H1 (cell line): ENCODE results near the gene FOXRED1. TPM values are rescaled to one million over a fixed set of nuclear protein-coding genes. Genes with fewer than 3 reads are reported as not detected.

Experiments
- CTCF ChIA-PET: fragments of 300-600 bp; sonication (Branson Sonifier 250); formaldehyde crosslinking; loops from one replicate; lab custom pipeline; 2021; ENCODE audit not compliant: partially characterized antibody; lab: Charles Lee
- POLR2A ChIA-PET: fragments of 300-600 bp; sonication (Branson Sonifier 250); formaldehyde crosslinking; loops from one replicate; lab custom pipeline; 2021; ENCODE audit warnings: inconsistent platforms; ENCODE audit not compliant: partially characterized antibody; lab: Charles Lee
- DNase-seq, 2 experiments: peaks; one replicate each; pipeline versions ENCODE4 v3.0.0 to v3.0.0-alpha.2; 2010 to 2022; ENCODE audit warnings: low spot score in 2 of 2, low read depth in 1 of 2, mixed read lengths in 1 of 2
- FAIRE-seq: peaks from 2 replicates; lab custom pipeline; 2011; peaks lifted over from hg19 to GRCh38; lab: Jason Lieb, UNC
- H2AFZ ChIP-seq: 2 replicates; pipeline ENCODE4 v1.8.1; 2012; ENCODE audit warnings: low read length, inconsistent platforms
- H2AK5ac ChIP-seq: 2 replicates; pipeline ENCODE4 v1.6.1; 2013; ENCODE audit warnings: low read depth, low read length
- H2BK120ac ChIP-seq: replicated peaks from 2 replicates; pipeline ENCODE3; 2013; ENCODE audit warnings: low read depth, low read length, inconsistent platforms
- H2BK12ac ChIP-seq: 2 replicates; pipeline ENCODE4 v1.6.1; 2013; ENCODE audit warnings: low read depth, low read length
- H2BK15ac ChIP-seq: 2 replicates; pipeline ENCODE4 v1.6.1; 2013; ENCODE audit warnings: low read length
- H2BK20ac ChIP-seq: 2 replicates; pipeline ENCODE4 v1.6.1; 2013; ENCODE audit warnings: low read length
- H2BK5ac ChIP-seq: 2 replicates; pipeline ENCODE4 v1.6.1; 2013; ENCODE audit warnings: low read depth, low read length
- H3K14ac ChIP-seq: 2 replicates; pipeline ENCODE4 v1.6.1; 2013; ENCODE audit warnings: inconsistent platforms; ENCODE audit not compliant: insufficient read length
- H3K18ac ChIP-seq: 2 replicates; pipeline ENCODE4 v1.6.1; 2013; ENCODE audit warnings: low read length; ENCODE audit errors: extremely low read depth
- H3K23ac ChIP-seq: 2 replicates; pipeline ENCODE4 v1.6.1; 2013; ENCODE audit warnings: inconsistent platforms; ENCODE audit not compliant: insufficient read length
- H3K23me2 ChIP-seq: 2 replicates; pipeline ENCODE4 v1.6.1; 2013; ENCODE audit warnings: low read depth, low read length
- H3K27ac ChIP-seq: 2 replicates; pipeline ENCODE4 v1.6.1; 2011; ENCODE audit warnings: low read depth, low read length, inconsistent platforms
- H3K27me3 ChIP-seq, 4 experiments: replicated peaks in 1 of 4; 1 replicate in 1 of 4; 2 replicates in 3 of 4; pipeline versions ENCODE4 v1.6.1 to v1.8.1; 2011 to 2013; ENCODE audit warnings: low read length in 3 of 4, mild to moderate bottlenecking in 3 of 4, inconsistent platforms in 2 of 4, mixed read lengths in 2 of 4, moderate library complexity in 1 of 4; ENCODE audit not compliant: control insufficient read depth in 3 of 4, insufficient read depth in 3 of 4; ENCODE audit errors: extremely low read depth in 1 of 4
- H3K36me3 ChIP-seq, 4 experiments: 2 replicates each; pipeline versions ENCODE4 v1.6.1 to v1.8.1; 2011 to 2013; ENCODE audit warnings: mild to moderate bottlenecking in 4 of 4, low read length in 3 of 4, moderate library complexity in 2 of 4, control low read depth in 1 of 4, inconsistent platforms in 1 of 4; ENCODE audit not compliant: insufficient read depth in 4 of 4, control insufficient read depth in 2 of 4
- H3K4ac ChIP-seq: replicated peaks from 2 replicates; pipeline ENCODE3; 2013; ENCODE audit warnings: low read length, low read depth, mixed read lengths, inconsistent platforms; ENCODE audit not compliant: insufficient read length
- H3K4me1 ChIP-seq, 4 experiments: replicated peaks in 1 of 4; 1 replicate in 1 of 4; 2 replicates in 3 of 4; pipeline versions ENCODE4 v1.6.1 to v1.8.1; 2011 to 2013; ENCODE audit warnings: low read length in 3 of 4, inconsistent platforms in 2 of 4, mixed read lengths in 1 of 4; ENCODE audit not compliant: insufficient read depth in 4 of 4, control insufficient read depth in 3 of 4
- H3K4me2 ChIP-seq, 2 experiments: 2 replicates each; pipeline versions ENCODE4 v1.6.1 to v1.8.1; 2011 to 2013; ENCODE audit warnings: low read depth in 2 of 2, low read length in 2 of 2, control low read depth in 1 of 2, inconsistent platforms in 1 of 2, mild to moderate bottlenecking in 1 of 2; ENCODE audit not compliant: insufficient read depth in 1 of 2
- H3K4me3 ChIP-seq, 4 experiments: fragments of 200-600, 300-600 bp in 1 of 4; sonication (generic), shearing (Covaris generic), sonication (Bioruptor Twin) in 1 of 4; 2 replicates each; pipeline versions ENCODE4 v1.5.1 to v1.8.1; 2011 to 2016; ENCODE audit warnings: low read length in 4 of 4, low read depth in 3 of 4, control low read depth in 2 of 4, inconsistent platforms in 2 of 4, mild to moderate bottlenecking in 2 of 4, mixed read lengths in 1 of 4, moderate library complexity in 1 of 4; ENCODE audit not compliant: insufficient read depth in 2 of 4; ENCODE audit errors: extremely low read depth in 1 of 4
- H3K56ac ChIP-seq: replicated peaks from 2 replicates; pipeline ENCODE3; 2013; ENCODE audit warnings: low read depth, mild to moderate bottlenecking, mixed read lengths, low read length, inconsistent platforms; ENCODE audit not compliant: insufficient read length
- H3K79me1 ChIP-seq: 2 replicates; pipeline ENCODE4 v1.6.1; 2013; ENCODE audit warnings: low read depth, low read length, control low read depth
- H3K79me2 ChIP-seq, 2 experiments: 2 replicates each; pipeline versions ENCODE4 v1.6.1 to v1.8.1; 2012 to 2013; ENCODE audit warnings: low read length in 2 of 2, mild to moderate bottlenecking in 2 of 2, inconsistent platforms in 1 of 2; ENCODE audit not compliant: insufficient read depth in 2 of 2, control insufficient read depth in 1 of 2
- H3K9ac ChIP-seq, 4 experiments: replicated peaks in 1 of 4; 1 replicate in 1 of 4; 2 replicates in 3 of 4; pipeline versions ENCODE4 v1.6.1 to v1.8.1; 2011 to 2013; ENCODE audit warnings: low read depth in 3 of 4, low read length in 3 of 4, control low read depth in 2 of 4, mild to moderate bottlenecking in 2 of 4, moderate library complexity in 2 of 4, inconsistent platforms in 1 of 4; ENCODE audit errors: extremely low read depth in 1 of 4
- H3K9me3 ChIP-seq, 2 experiments: 2 replicates each; pipeline versions ENCODE4 v1.6.1 to v1.8.1; 2012 to 2013; ENCODE audit warnings: mild to moderate bottlenecking in 2 of 2, moderate library complexity in 2 of 2, control low read depth in 1 of 2, inconsistent platforms in 1 of 2, low read depth in 1 of 2, low read length in 1 of 2, mixed read lengths in 1 of 2; ENCODE audit not compliant: insufficient read depth in 2 of 2
- H4K20me1 ChIP-seq, 2 experiments: replicated peaks in 1 of 2; 2 replicates each; pipeline versions ENCODE3 to v1.8.1; 2011 to 2013; ENCODE audit warnings: inconsistent platforms in 2 of 2, low read length in 2 of 2, mild to moderate bottlenecking in 1 of 2; ENCODE audit not compliant: insufficient read depth in 2 of 2, control insufficient read depth in 1 of 2
- H4K5ac ChIP-seq: 2 replicates; pipeline ENCODE4 v1.6.1; 2013; ENCODE audit warnings: low read length, low read depth, mixed read lengths, inconsistent platforms; ENCODE audit not compliant: insufficient read length
- H4K8ac ChIP-seq: 2 replicates; pipeline ENCODE4 v1.8.0; 2013; ENCODE audit warnings: mild to moderate bottlenecking, moderate library complexity, low read length, inconsistent platforms; ENCODE audit not compliant: insufficient read depth; ENCODE audit errors: extremely low read depth
- H4K91ac ChIP-seq: replicated peaks from 2 replicates; pipeline ENCODE3; 2013; ENCODE audit warnings: low read length, mixed read lengths, inconsistent platforms; ENCODE audit not compliant: insufficient read length
- ATF2 ChIP-seq: IDR thresholded peaks from 2 replicates; pipeline ENCODE4 v1.6.1; 2012; ENCODE audit warnings: low read length, inconsistent platforms
- BACH1 ChIP-seq: IDR thresholded peaks from 2 replicates; pipeline ENCODE4 v1.6.1; 2012; ENCODE audit warnings: low read length, improper control_type of control experiment
- EGR1 ChIP-seq: IDR thresholded peaks from 2 replicates; pipeline ENCODE4 v1.6.1; 2011; ENCODE audit warnings: low read depth, low read length, borderline replicate concordance
- HDAC2 ChIP-seq, 2 experiments: fragments of 300-600 bp in 1 of 2; sonication (generic) in 1 of 2; IDR thresholded peaks; 2 replicates each; pipeline ENCODE4 v1.6.1; 2011 to 2012; ENCODE audit warnings: low read depth in 2 of 2, low read length in 2 of 2, mild to moderate bottlenecking in 2 of 2, moderate library complexity in 2 of 2, borderline replicate concordance in 1 of 2, inconsistent platforms in 1 of 2
- POLR2AphosphoS5 ChIP-seq: IDR thresholded peaks from 2 replicates; pipeline ENCODE4 v1.6.1; 2011; ENCODE audit warnings: low read depth, low read length
- RNF2 ChIP-seq: fragments of 200-900, 300-1000 bp; sonication (generic); IDR thresholded peaks from 2 replicates; pipeline ENCODE4 v1.7.1; 2016; ENCODE audit warnings: borderline replicate concordance, low read depth, mild to moderate bottlenecking, antibody characterized with exemption, low read length; ENCODE audit not compliant: poor library complexity, severe bottlenecking; ENCODE audit errors: missing control alignments
- RXRA ChIP-seq: IDR thresholded peaks from 2 replicates; pipeline ENCODE4 v1.6.1; 2011; ENCODE audit warnings: low read depth, mild to moderate bottlenecking, low read length, moderate library complexity; ENCODE audit not compliant: insufficient read depth
- SP2 ChIP-seq: IDR thresholded peaks from 2 replicates; pipeline ENCODE4 v1.6.1; 2012; ENCODE audit warnings: mild to moderate bottlenecking, low read length, inconsistent platforms
- TAF7 ChIP-seq: optimal IDR thresholded peaks from 2 replicates; pipeline ENCODE3; 2011; ENCODE audit warnings: low read depth, mild to moderate bottlenecking, inconsistent platforms, low read length, moderate library complexity, borderline replicate concordance
- TCF12 ChIP-seq: IDR thresholded peaks from 2 replicates; pipeline ENCODE4 v1.6.1; 2011; ENCODE audit warnings: low read depth, mild to moderate bottlenecking, low read length
- YY1 ChIP-seq: IDR thresholded peaks from 2 replicates; pipeline ENCODE4 v1.6.1; 2011; ENCODE audit warnings: low read depth, mild to moderate bottlenecking, low read length
- WGBS, 2 experiments: shearing (Covaris generic) in 1 of 2; methylation state at CpG; one replicate each; pipeline versions ENCODE4 v1.1.6 to v1.1.7; 2013 to 2015; ENCODE audit warnings: low lambda C conversion rate in 2 of 2, mixed read lengths in 2 of 2, inconsistent platforms in 1 of 2, low coverage in 1 of 2, missing lambda C conversion rate in 1 of 2; ENCODE audit not compliant: insufficient replicate concordance in 2 of 2, insufficient coverage in 1 of 2, insufficient read length in 1 of 2; ENCODE audit errors: extremely low coverage in 1 of 2, missing lambda C conversion rate in 1 of 2; 5-methylcytosine and 5-hydroxymethylcytosine counted together
- polyA plus RNA-seq, 7 experiments: library from polyadenylated mRNA; depleted of rRNA in 3 of 7; stranded (reverse) in 5 of 7; unstranded in 2 of 7; fragments of >200 nt in 5 of 7; fragments of 200-250 nt in 2 of 7; gene quantifications; 1 replicate in 5 of 7; 2 replicates in 1 of 7; 4 replicates in 1 of 7; pipeline versions ENCODE4 v1.2.1 to v1.2.3, GENCODE V29; 2011 to 2013; ENCODE audit warnings: missing spikeins in 2 of 7, mixed read lengths in 2 of 7
- total RNA-seq: library from RNA; stranded (reverse); fragmentation: NEBNext Ultra II Directional; extraction: Animal tissue kit (Norgen Biotek cat#: 25700); gene quantifications from 2 replicates; pipeline ENCODE4 v1.2.1, GENCODE V29; 2021

The FOXRED1 gene
- total and polyA plus RNA-seq, 2 of the 8 experiments (the other 6 are each of a cell fraction or from before 2014, with no cell fraction given): 48.8 to 99.4 TPM

GRCh38 chr11:126279191-126279590 lies 10.2 kb downstream of the FOXRED1 start:
- H3K79me2 ChIP-seq: no peaks in the 10 kb centered on the region
- no peak overlapping the region for H3K4ac ChIP-seq
- no peak overlapping the region for H4K5ac ChIP-seq
- peaks cover 0 to 5% (median 2%) of the 10 kb centered on the region in 4 experiments; a peak in 4 of 7 replicates for H3K27me3 ChIP-seq
- no peak overlapping the region for H2BK120ac ChIP-seq
- no peak overlapping the region for H3K18ac ChIP-seq
- H3K56ac ChIP-seq: no peak overlapping the region
- DNase-seq (no peak), FAIRE-seq (no peak)
- H3K79me1 ChIP-seq: peaks cover 6% of the 10 kb centered on the region; the same call in 1 of the 2 replicates
- H2BK15ac ChIP-seq: no peak overlapping the region
- H3K23ac ChIP-seq: no peak overlapping the region
- H2BK20ac ChIP-seq: no peak overlapping the region
- peaks cover 13% of the 10 kb centered on the region for H3K23me2 ChIP-seq
- H3K4me3 ChIP-seq: no peak overlapping the region
- ChIA-PET CTCF (no interaction called here), POLR2A (interaction anchor here (1.1 to 3.6 kb wide), 5 partner anchors 10 to 92 kb away, joined by 3 to 17 read pairs (median 4); partner anchors contain the start of genes FOXRED1 and SRPRA)
- H3K27ac ChIP-seq: no peak overlapping the region
- H2AK5ac ChIP-seq: no peak overlapping the region
- H4K91ac ChIP-seq: no peak overlapping the region
- no peak overlapping the region for H2BK12ac ChIP-seq
- peaks cover 2 to 5% of the 10 kb centered on the region in 2 experiments for H4K20me1 ChIP-seq
- H3K14ac ChIP-seq: no peak overlapping the region
- H3K4me2 ChIP-seq: no peak overlapping the region
- H4K8ac ChIP-seq: no peak overlapping the region
- WGBS, 2 experiments: 90% methylated on average over 8 of the region's 8 CpGs; no CpG with 5 or more reads in 1 of the 2 experiments
- H3K4me1 ChIP-seq: peaks cover 0 to 6% (median 4%) of the 10 kb centered on the region in 4 experiments; a peak in 4 of 7 replicates
- H2AFZ ChIP-seq: no peak overlapping the region
- no peak overlapping the region for H3K9ac ChIP-seq
- H3K9me3 ChIP-seq: no peaks in the 10 kb centered on the region; a peak in 1 of 4 replicates
- no peak overlapping the region for H2BK5ac ChIP-seq
- peaks cover 15 to 33% (median 20%) of the 10 kb centered on the region in 4 experiments; a peak in 7 of 8 replicates for H3K36me3 ChIP-seq
- TF ChIP-seq RNF2 (no peak), TAF7 (no peak), ATF2 (no peak), YY1 (no peak), HDAC2 (IDR thresholded peaks at IDR 0.05; ENCODE audit: borderline replicate concordance in 1 of 2, low read depth in 2 of 2, low read length in 2 of 2) (no peak), BACH1 (no peak), RXRA (no peak), POLR2AphosphoS5 (no peak), TCF12 (no peak), SP2 (no peak), EGR1 (no peak)
